KMS-11 (cell line): ENCODE results near the gene PAGE2B.

Source experiments
- H2AFZ ChIP-seq: fragments of 200-600 bp; sonication (generic); 2 replicates; pipeline ENCODE4 v1.6.1; 2016; ENCODE audit warnings: antibody characterized with exemption, mixed run types, low read depth
- H3K27ac ChIP-seq: fragments of 200-600 bp; sonication (generic); 2 replicates; pipeline ENCODE4 v1.6.1; 2016; ENCODE audit warnings: mild to moderate bottlenecking, mixed run types
- H3K27me3 ChIP-seq: fragments of 200-600 bp; sonication (generic); 2 replicates; pipeline ENCODE4 v1.6.1; 2017; ENCODE audit warnings: mild to moderate bottlenecking, low read depth, mixed run types, moderate library complexity; ENCODE audit not compliant: insufficient read depth
- H3K36me3 ChIP-seq: fragments of 200-600 bp; sonication (generic); 2 replicates; pipeline ENCODE4 v1.6.1; 2017; ENCODE audit warnings: mild to moderate bottlenecking, mixed run types; ENCODE audit not compliant: insufficient read depth
- H3K4me1 ChIP-seq: fragments of 200-600 bp; sonication (generic); 2 replicates; pipeline ENCODE4 v1.6.1; 2016; ENCODE audit warnings: mild to moderate bottlenecking, low read depth, mixed run types; ENCODE audit not compliant: poor library complexity, severe bottlenecking
- H3K4me2 ChIP-seq: fragments of 200-600 bp; sonication (generic); 2 replicates; pipeline ENCODE4 v1.7.0; 2016; ENCODE audit warnings: mild to moderate bottlenecking, mixed run types
- H3K4me3 ChIP-seq: fragments of 200-600 bp; sonication (generic); IDR thresholded peaks from 2 replicates; pipeline ENCODE4 v1.6.1; 2017; ENCODE audit warnings: low read depth, low read length, mixed read lengths; ENCODE audit not compliant: insufficient read depth
- H3K79me2 ChIP-seq: fragments of 200-600 bp; sonication (generic); 2 replicates; pipeline ENCODE4 v1.6.1; 2016; ENCODE audit warnings: low read depth, mixed run types; ENCODE audit not compliant: insufficient read depth
- H3K9ac ChIP-seq: fragments of 200-600 bp; sonication (generic); 2 replicates; pipeline ENCODE4 v1.6.1; 2016; ENCODE audit warnings: mild to moderate bottlenecking, mixed run types
- H4K20me1 ChIP-seq: fragments of 200-600 bp; sonication (generic); 2 replicates; pipeline ENCODE4 v1.6.1; 2016; ENCODE audit warnings: mild to moderate bottlenecking, mixed run types; ENCODE audit not compliant: insufficient read depth
- TF ChIP-seq, protein P1 (sequence below): fragments of 200-600 bp; sonication (generic); conservative IDR thresholded peaks from 2 replicates; pipeline ENCODE4 v1.6.1; 2017; ENCODE audit warnings: low read depth, mild to moderate bottlenecking, antibody characterized with exemption, low read length, moderate library complexity, mixed read lengths

Gene PAGE2B

DNA sequence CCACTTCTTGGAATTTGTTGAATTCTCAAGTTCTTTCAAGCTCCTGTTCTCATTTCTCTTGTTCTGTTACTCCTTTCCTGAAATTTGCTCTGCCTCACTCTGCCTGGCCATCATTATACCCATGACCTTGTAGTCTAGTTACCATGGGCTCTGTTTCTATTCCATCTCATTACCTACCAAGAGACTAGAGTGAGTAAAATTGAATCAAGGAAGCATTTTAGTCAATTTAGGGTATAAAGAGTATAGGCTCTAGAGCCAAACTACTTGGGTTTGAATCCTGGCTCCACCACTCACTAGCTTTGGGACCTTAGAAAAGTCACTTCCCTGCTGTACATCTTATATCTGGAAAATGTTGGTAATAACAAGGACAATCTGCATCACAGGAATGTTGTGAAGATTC, 46.2 kb upstream of the PAGE2B start:
- Histone ChIP-seq H3K36me3 (no peaks in the 10 kb centered on the region), H2AFZ (no peak overlapping the region), H3K79me2 (no peaks in the 10 kb centered on the region), H3K27me3 (no peaks in the 10 kb centered on the region), H3K4me1 (no peaks in the 10 kb centered on the region), H4K20me1 (no peaks in the 10 kb centered on the region), H3K4me3 (no peak overlapping the region), H3K4me2 (no peak overlapping the region), H3K9ac (no peak overlapping the region), H3K27ac (no peak overlapping the region)
- TF ChIP-seq, protein P1, sequence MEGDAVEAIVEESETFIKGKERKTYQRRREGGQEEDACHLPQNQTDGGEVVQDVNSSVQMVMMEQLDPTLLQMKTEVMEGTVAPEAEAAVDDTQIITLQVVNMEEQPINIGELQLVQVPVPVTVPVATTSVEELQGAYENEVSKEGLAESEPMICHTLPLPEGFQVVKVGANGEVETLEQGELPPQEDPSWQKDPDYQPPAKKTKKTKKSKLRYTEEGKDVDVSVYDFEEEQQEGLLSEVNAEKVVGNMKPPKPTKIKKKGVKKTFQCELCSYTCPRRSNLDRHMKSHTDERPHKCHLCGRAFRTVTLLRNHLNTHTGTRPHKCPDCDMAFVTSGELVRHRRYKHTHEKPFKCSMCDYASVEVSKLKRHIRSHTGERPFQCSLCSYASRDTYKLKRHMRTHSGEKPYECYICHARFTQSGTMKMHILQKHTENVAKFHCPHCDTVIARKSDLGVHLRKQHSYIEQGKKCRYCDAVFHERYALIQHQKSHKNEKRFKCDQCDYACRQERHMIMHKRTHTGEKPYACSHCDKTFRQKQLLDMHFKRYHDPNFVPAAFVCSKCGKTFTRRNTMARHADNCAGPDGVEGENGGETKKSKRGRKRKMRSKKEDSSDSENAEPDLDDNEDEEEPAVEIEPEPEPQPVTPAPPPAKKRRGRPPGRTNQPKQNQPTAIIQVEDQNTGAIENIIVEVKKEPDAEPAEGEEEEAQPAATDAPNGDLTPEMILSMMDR = no peak

DNA sequence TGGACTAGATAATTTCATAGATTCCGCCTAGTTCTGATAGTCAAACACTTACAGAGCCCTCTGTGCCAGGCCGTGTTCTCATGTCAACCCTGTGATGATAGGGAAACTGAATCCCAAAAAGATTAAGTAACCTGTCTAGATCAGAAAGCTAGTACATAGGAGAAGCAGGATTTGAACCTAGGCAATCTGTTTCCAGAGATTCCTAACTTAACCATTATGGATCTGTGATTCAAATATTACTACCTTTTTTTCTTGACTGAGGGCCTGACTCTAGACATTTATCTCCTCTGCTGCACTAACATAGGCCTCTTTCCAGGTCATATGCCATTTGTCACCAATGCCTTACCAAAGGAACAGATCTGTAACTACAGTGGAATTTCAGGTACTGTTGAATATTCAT, 45.5 kb upstream of the PAGE2B start:
- H4K20me1 ChIP-seq = no peaks in the 10 kb centered on the region
- no peak overlapping the region for H3K9ac ChIP-seq
- no peak overlapping the region for H3K4me3 ChIP-seq
- H3K4me1 ChIP-seq = no peaks in the 10 kb centered on the region
- H3K4me2 ChIP-seq = no peak overlapping the region
- no peaks in the 10 kb centered on the region for H3K36me3 ChIP-seq
- TF ChIP-seq, protein P1 = no peak
- H3K27me3 ChIP-seq = no peaks in the 10 kb centered on the region
- H2AFZ ChIP-seq = no peak overlapping the region
- no peaks in the 10 kb centered on the region for H3K79me2 ChIP-seq
- H3K27ac ChIP-seq = no peak overlapping the region

DNA sequence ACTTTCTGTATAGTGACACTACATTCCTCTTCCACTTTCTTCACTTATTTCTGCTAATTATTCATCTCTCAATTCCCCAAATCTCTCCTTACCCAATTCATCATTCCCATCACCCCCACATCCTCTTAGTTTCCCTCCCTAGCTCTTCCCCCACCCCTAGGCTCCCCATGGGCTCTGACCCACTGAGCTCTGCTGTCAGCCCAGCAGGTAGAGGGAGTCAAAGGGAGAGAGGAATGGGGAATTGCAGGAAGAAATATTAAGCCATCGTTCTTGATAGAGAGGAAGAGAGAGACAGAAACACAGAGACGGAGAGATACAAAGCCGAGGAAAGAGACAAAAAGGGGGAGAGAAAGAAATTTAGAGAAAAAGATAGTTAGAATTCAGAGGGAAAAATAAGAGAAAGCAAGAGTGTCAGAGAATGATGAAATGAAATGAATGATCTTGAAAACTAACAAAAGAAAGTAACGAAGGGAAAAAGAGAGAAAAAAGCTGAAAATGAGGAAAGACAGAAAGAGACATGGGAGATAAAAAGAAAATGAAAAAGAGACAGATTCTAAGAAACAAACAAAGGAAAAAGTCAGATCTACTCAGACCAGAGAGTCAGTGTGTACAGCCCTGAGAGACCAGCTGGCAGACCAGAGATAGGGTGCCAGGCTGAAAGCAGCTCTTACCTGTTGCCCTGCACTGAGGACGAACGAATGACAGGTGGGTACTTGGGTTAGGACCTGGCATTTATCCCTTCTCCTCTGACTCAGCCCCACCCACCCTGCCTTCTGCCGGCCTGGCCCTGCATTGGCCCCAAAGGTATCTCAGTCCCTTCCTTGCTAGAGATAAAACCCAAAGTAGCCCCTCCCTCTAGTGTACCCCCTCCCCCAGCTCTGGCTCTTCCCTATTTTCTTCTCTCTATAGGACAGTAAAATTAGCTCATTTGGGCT, 44.3 kb upstream of the PAGE2B start, which contains the start of gene ALAS2:
TSS of gene ALAS2 (minus strand) at position 707 of the 935 bp plus-strand sequence. CDS start 4,977 bp downstream, outside the sequence.
- Histone ChIP-seq H3K9ac (no peak within 1 kb of the TSS), H2AFZ (no peak within 1 kb of the TSS), H3K27ac (no peak within 1 kb of the TSS), H3K4me2 (no peak within 1 kb of the TSS), H3K27me3 (no peaks in the 10 kb centered on the region), H3K4me1 (no peaks in the 10 kb centered on the region), H3K79me2 (no peaks in the 10 kb centered on the region), H3K36me3 (no peaks in the 10 kb centered on the region), H3K4me3 (no peak within 1 kb of the TSS), H4K20me1 (no peaks in the 10 kb centered on the region)
- TF ChIP-seq, protein P1 = no peak

DNA sequence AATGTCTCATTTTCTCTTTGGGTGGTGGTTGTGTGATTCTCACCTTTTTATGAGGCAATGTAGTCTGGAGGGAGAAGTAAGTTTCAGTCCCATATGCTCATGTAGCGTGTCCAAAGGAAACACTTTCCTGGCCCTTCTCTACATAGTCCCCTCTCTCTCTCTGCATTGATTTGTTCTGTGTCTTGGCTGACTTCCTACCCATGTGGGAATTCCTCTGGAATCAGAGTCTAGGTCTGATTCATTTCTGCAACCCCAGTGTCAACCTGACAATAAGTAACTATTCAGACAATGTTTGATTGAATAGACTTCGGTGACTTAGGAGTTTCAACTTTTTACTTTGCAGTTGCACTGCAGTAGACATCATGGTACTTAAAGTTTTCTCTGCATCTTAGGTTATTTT, 41.4 kb upstream of the PAGE2B start:
- no peaks in the 10 kb centered on the region for H3K4me1 ChIP-seq
- no peaks in the 10 kb centered on the region for H4K20me1 ChIP-seq
- H3K27me3 ChIP-seq = no peaks in the 10 kb centered on the region
- no peaks in the 10 kb centered on the region for H3K79me2 ChIP-seq
- no peak overlapping the region for H3K4me2 ChIP-seq
- TF ChIP-seq, protein P1 = no peak
- no peak overlapping the region for H2AFZ ChIP-seq
- H3K27ac ChIP-seq = no peak overlapping the region
- no peaks in the 10 kb centered on the region for H3K36me3 ChIP-seq
- no peak overlapping the region for H3K4me3 ChIP-seq
- H3K9ac ChIP-seq = no peak overlapping the region
